ENCODE results near the gene SLITRK3.

The SLITRK3 gene

DNA sequence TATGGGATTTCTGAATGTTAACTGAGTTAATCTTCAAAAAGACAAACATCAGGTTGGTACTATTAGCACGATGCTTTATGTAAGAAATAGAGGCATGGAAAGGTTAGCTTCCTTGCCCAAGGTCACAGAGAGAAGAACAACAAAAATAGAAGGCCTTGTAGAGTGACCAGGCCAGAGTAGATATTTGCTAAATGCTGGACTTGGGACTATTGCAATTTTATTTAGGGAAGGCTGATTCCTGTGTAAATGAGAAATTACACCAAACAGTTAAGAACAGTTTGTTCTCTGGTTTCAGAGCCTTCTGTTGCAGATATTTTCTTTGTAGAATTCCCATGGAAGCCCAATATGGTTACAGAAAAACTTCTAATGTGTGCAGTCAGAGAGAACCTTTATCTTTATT lies 16.4 kb upstream of the SLITRK3 start:
- Histone ChIP-seq H4K20me1 (ENCODE audit: insufficient read depth, low read length, poor library complexity, severe bottlenecking) (no peaks in the 10 kb centered on the region), H3K4me2 (ENCODE audit: low read depth, low read length, poor library complexity, severe bottlenecking) (no peak overlapping the region), H3K36me3 (ENCODE audit: insufficient read depth, low read length) (no peaks in the 10 kb centered on the region), H3K4me3 (ENCODE audit: low read length, poor library complexity, severe bottlenecking) (no peak overlapping the region), H3K27me3 (ENCODE audit: insufficient read depth, low read length, poor library complexity, severe bottlenecking) (no peaks in the 10 kb centered on the region), H3F3A (ENCODE audit: low read depth) (no peaks in the 10 kb centered on the region), H3K9me3 (ENCODE audit: insufficient read depth, low read depth, low read length) (no peaks in the 10 kb centered on the region), H3K79me2 (ENCODE audit: insufficient read depth, low read length) (no peaks in the 10 kb centered on the region), H3K9ac (ENCODE audit: low read depth, low read length, poor library complexity, severe bottlenecking) (no peak overlapping the region), H3K9me2 (replicated peaks; ENCODE audit: low read depth, low read length) (no peaks in the 10 kb centered on the region), H2AFZ (ENCODE audit: low read length) (no peak overlapping the region), H3K4me1 (ENCODE audit: insufficient read depth, low read length, poor library complexity, severe bottlenecking) (no peaks in the 10 kb centered on the region)
- TF ChIP-seq EZH2phosphoT487 (IDR thresholded peaks at IDR 0.05; ENCODE audit: borderline replicate concordance) = no peak
- TF ChIP-seq, protein P1, sequence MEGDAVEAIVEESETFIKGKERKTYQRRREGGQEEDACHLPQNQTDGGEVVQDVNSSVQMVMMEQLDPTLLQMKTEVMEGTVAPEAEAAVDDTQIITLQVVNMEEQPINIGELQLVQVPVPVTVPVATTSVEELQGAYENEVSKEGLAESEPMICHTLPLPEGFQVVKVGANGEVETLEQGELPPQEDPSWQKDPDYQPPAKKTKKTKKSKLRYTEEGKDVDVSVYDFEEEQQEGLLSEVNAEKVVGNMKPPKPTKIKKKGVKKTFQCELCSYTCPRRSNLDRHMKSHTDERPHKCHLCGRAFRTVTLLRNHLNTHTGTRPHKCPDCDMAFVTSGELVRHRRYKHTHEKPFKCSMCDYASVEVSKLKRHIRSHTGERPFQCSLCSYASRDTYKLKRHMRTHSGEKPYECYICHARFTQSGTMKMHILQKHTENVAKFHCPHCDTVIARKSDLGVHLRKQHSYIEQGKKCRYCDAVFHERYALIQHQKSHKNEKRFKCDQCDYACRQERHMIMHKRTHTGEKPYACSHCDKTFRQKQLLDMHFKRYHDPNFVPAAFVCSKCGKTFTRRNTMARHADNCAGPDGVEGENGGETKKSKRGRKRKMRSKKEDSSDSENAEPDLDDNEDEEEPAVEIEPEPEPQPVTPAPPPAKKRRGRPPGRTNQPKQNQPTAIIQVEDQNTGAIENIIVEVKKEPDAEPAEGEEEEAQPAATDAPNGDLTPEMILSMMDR (conservative IDR thresholded peaks at IDR 0.05; ENCODE audit: low read length) = no peak

DNA sequence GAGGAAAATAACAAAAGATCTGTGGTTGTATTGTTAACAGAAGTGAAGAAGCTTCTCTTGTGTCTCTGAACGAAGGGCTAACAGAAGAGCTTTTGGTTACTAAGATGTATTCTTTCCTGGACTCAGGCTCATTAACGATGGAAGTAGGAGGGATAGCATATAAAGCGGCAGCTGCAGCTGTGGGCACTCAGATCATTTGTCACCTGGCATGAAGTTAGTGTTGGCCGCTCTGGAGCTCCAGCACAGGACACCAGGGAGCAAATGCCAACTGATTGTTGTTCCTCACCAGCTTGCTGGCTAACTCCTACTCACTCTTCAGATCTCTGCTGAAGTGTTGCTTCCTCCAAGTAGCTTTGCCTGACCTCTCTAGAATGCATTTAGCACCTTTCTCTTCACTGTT lies 15.5 kb upstream of the SLITRK3 start:
- H3K27me3 ChIP-seq (ENCODE audit: insufficient read depth, low read length, poor library complexity, severe bottlenecking) = no peaks in the 10 kb centered on the region
- no peaks in the 10 kb centered on the region for H4K20me1 ChIP-seq (ENCODE audit: insufficient read depth, low read length, poor library complexity, severe bottlenecking)
- no peaks in the 10 kb centered on the region for H3K79me2 ChIP-seq (ENCODE audit: insufficient read depth, low read length)
- no peak overlapping the region for H3K4me2 ChIP-seq (ENCODE audit: low read depth, low read length, poor library complexity, severe bottlenecking)
- no peak for TF ChIP-seq EZH2phosphoT487 (IDR thresholded peaks at IDR 0.05; ENCODE audit: borderline replicate concordance)
- TF ChIP-seq, protein P1 (conservative IDR thresholded peaks at IDR 0.05; ENCODE audit: low read length) = no peak
- no peak overlapping the region for H3K9ac ChIP-seq (ENCODE audit: low read depth, low read length, poor library complexity, severe bottlenecking)
- no peaks in the 10 kb centered on the region for H3K9me3 ChIP-seq (ENCODE audit: insufficient read depth, low read depth, low read length)
- H3F3A ChIP-seq (ENCODE audit: low read depth) = no peaks in the 10 kb centered on the region
- H3K4me3 ChIP-seq (ENCODE audit: low read length, poor library complexity, severe bottlenecking) = no peak overlapping the region
- H3K9me2 ChIP-seq (replicated peaks; ENCODE audit: low read depth, low read length) = no peaks in the 10 kb centered on the region
- H2AFZ ChIP-seq (ENCODE audit: low read length) = no peak overlapping the region
- H3K4me1 ChIP-seq (ENCODE audit: insufficient read depth, low read length, poor library complexity, severe bottlenecking) = no peaks in the 10 kb centered on the region
- H3K36me3 ChIP-seq (ENCODE audit: insufficient read depth, low read length) = no peaks in the 10 kb centered on the region

DNA sequence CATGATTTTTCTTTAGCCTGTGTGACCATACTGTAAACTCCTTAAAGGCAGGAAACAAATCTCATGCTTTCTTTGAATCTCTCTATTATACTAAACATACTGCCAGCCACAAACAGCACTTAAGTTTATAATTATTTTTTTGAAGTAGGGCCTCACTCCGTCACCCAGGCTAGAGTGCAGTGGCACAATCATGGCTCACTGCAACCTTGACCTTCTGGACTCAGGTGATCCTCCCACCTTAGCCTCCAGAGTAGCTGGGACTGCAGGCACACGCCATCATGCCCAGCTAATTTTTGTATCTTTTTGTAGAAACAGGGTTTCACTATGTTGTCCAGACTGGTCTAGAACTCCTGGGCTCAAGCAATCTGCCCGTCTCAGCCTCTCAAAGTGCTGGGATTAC lies 14.5 kb upstream of the SLITRK3 start:
- H3K4me3 ChIP-seq (ENCODE audit: low read length, poor library complexity, severe bottlenecking) = no peak overlapping the region
- no peaks in the 10 kb centered on the region for H3F3A ChIP-seq (ENCODE audit: low read depth)
- H3K9me2 ChIP-seq (replicated peaks; ENCODE audit: low read depth, low read length) = no peaks in the 10 kb centered on the region
- H3K79me2 ChIP-seq (ENCODE audit: insufficient read depth, low read length) = no peaks in the 10 kb centered on the region
- H3K4me2 ChIP-seq (ENCODE audit: low read depth, low read length, poor library complexity, severe bottlenecking) = no peak overlapping the region
- no peaks in the 10 kb centered on the region for H3K4me1 ChIP-seq (ENCODE audit: insufficient read depth, low read length, poor library complexity, severe bottlenecking)
- TF ChIP-seq, protein P1 (conservative IDR thresholded peaks at IDR 0.05; ENCODE audit: low read length) = no peak
- no peak for TF ChIP-seq EZH2phosphoT487 (IDR thresholded peaks at IDR 0.05; ENCODE audit: borderline replicate concordance)
- H2AFZ ChIP-seq (ENCODE audit: low read length) = no peak overlapping the region
- no peaks in the 10 kb centered on the region for H4K20me1 ChIP-seq (ENCODE audit: insufficient read depth, low read length, poor library complexity, severe bottlenecking)
- no peaks in the 10 kb centered on the region for H3K9me3 ChIP-seq (ENCODE audit: insufficient read depth, low read depth, low read length)
- no peaks in the 10 kb centered on the region for H3K27me3 ChIP-seq (ENCODE audit: insufficient read depth, low read length, poor library complexity, severe bottlenecking)
- no peak overlapping the region for H3K9ac ChIP-seq (ENCODE audit: low read depth, low read length, poor library complexity, severe bottlenecking)
- H3K36me3 ChIP-seq (ENCODE audit: insufficient read depth, low read length) = no peaks in the 10 kb centered on the region
